Adrenal gland (tissue), 5 donors: ENCODE data around the gene FBXO24.

Experiments
- CTCF ChIP-seq, 6 experiments: fragments of 450-650 bp in 4 of 6; fragments of 200-600 bp in 2 of 6; sonication (generic) in 1 of 6; IDR thresholded peaks; 1 replicate in 5 of 6; 2 replicates in 1 of 6; pipeline versions ENCODE4 v1.5.1 to v1.8.0; 2016 to 2021; ENCODE audit warnings: antibody characterized with exemption in 6 of 6, mild to moderate bottlenecking in 2 of 6, moderate library complexity in 1 of 6
- POLR2A ChIP-seq, 2 donors: fragments of 450-650 bp; IDR thresholded peaks; one replicate each; pipeline ENCODE4 v1.6.1; 2017; ENCODE audit warnings: antibody characterized with exemption in 2 of 2, mild to moderate bottlenecking in 2 of 2, moderate library complexity in 1 of 2
- donor health status: DM: no; HTN: no; CAD: no.

GRCh38 chr7:100607111-100607510 lies 21.0 kb downstream of the FBXO24 start:
- no peak for TF ChIP-seq CTCF (IDR thresholded peaks at IDR 0.05)
- no peak for TF ChIP-seq POLR2A (IDR thresholded peaks at IDR 0.05)
